ENCODE data around the gene STX1B. TPM values are rescaled to one million over a fixed set of nuclear protein-coding genes. Genes with fewer than 3 reads are reported as not detected.

Gene STX1B
- total RNA-seq, 4 donors from 2014 or later, result 0.84 to 6.1 (median 1.3) TPM

DNA sequence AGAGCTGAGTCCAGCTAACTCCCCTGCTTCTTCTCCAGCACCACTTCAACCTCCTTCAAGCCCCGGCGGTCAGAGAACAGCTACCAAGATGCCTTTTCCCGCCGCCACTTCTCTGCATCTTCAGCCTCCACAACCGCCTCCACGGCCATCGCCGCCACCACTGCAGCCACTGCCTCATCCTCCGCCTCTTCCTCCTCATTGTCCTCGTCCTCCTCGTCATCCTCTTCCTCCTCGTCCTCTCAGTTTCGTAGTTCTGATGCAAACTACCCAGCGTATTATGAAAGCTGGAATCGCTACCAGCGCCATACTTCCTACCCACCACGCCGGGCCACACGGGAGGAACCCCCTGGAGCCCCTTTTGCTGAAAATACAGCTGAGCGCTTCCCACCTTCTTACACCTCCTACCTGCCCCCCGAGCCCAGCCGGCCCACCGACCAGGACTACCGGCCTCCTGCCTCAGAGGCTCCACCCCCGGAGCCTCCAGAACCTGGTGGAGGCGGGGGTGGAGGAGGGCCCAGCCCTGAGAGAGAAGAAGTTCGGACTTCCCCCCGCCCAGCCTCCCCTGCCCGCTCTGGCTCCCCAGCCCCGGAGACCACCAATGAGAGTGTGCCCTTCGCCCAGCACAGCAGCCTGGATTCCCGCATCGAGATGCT lies 45.7 kb downstream of the STX1B start:
- Histone ChIP-seq H3K4me1 (peaks cover 0 to 6% (median 0%) of the 10 kb centered on the region in 4 donors), H3K27me3 (no peaks in the 10 kb centered on the region), H3K9me3 (no peaks in the 10 kb centered on the region), H3K27ac (no peak overlapping the region), H3K4me3 (no peak overlapping the region), H3K36me3 (peaks cover 0 to 100% (median 33%) of the 10 kb centered on the region in 3 donors)
- DNase-seq (ENCODE audit: low spot score in 2 of 2), result no peak
- TF ChIP-seq POLR2A (IDR thresholded peaks at IDR 0.05) (no peak), EP300 (IDR thresholded peaks at IDR 0.05) (no peak)
- TF ChIP-seq, protein P1, sequence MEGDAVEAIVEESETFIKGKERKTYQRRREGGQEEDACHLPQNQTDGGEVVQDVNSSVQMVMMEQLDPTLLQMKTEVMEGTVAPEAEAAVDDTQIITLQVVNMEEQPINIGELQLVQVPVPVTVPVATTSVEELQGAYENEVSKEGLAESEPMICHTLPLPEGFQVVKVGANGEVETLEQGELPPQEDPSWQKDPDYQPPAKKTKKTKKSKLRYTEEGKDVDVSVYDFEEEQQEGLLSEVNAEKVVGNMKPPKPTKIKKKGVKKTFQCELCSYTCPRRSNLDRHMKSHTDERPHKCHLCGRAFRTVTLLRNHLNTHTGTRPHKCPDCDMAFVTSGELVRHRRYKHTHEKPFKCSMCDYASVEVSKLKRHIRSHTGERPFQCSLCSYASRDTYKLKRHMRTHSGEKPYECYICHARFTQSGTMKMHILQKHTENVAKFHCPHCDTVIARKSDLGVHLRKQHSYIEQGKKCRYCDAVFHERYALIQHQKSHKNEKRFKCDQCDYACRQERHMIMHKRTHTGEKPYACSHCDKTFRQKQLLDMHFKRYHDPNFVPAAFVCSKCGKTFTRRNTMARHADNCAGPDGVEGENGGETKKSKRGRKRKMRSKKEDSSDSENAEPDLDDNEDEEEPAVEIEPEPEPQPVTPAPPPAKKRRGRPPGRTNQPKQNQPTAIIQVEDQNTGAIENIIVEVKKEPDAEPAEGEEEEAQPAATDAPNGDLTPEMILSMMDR (IDR thresholded peaks at IDR 0.05), result no peak
- 86 to 93% methylated on average over 28 to 33 of the region's 33 CpGs for WGBS, 2 donors

DNA sequence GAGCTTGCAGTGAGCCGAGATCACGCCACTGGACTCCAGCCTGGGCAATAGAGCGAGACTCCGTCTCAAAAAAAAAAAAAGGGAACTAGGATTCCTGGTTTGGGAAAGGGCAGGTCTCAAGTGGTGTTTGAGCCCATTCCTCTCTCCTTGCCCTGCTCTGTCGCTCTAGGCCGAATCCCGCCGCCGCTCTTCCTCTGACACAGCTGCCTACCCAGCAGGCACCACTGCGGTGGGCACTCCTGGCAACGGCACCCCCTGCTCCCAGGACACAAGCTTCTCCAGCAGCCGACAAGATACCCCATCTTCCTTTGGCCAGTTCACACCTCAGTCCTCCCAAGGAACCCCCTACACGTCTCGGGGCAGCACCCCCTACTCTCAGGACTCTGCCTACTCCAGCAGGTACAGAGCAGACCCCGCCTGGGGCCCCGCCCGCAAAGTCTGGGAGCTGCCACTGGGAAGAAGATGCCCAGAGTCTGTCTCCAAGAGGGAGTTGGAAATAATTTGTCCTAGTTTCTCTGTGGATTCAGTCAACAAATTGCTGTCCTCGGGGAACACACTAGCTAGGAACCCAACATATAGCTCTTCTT lies 46.4 kb downstream of the STX1B start:
- WGBS, 2 donors, result 91 to 92% methylated on average over 18 of the region's 18 CpGs
- no peaks in the 10 kb centered on the region for H3K27me3 ChIP-seq
- peaks cover 0 to 100% (median 33%) of the 10 kb centered on the region in 3 donors for H3K36me3 ChIP-seq
- H3K4me1 ChIP-seq, result peaks cover 0 to 12% (median 3%) of the 10 kb centered on the region in 4 donors
- TF ChIP-seq, protein P1 (IDR thresholded peaks at IDR 0.05), result no peak
- no peak for TF ChIP-seq POLR2A (IDR thresholded peaks at IDR 0.05)
- TF ChIP-seq EP300 (IDR thresholded peaks at IDR 0.05), result no peak
- H3K9me3 ChIP-seq, result no peaks in the 10 kb centered on the region
- no peak for DNase-seq (ENCODE audit: low spot score in 2 of 2)
- no peak overlapping the region for H3K27ac ChIP-seq
- no peak overlapping the region for H3K4me3 ChIP-seq

DNA sequence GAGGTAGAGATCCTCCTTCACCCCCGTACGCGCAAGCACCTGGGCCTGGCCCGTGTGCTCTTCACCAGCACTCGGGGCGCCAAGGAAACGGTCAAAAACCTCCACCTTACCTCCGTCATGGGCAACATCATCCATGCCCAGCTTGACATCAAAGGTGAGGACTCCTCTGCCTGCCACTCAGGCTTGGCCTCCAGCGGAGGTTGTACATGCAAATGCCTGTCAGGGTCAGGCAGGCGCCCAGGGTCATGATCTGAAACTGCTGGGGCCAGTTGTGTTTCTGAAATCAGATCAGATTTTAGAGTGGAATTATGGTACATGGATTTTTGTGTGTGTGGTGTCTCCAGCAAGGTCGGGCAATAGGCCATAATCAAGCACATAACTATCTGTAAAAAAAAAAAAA lies 49.1 kb downstream of the STX1B start:
- 91 to 97% methylated on average over 11 of the region's 11 CpGs for WGBS, 2 donors
- Histone ChIP-seq H3K4me1 (peaks cover 0 to 27% (median 14%) of the 10 kb centered on the region in 4 donors), H3K27ac (no peak overlapping the region), H3K4me3 (no peak overlapping the region), H3K36me3 (peaks cover 0 to 77% (median 33%) of the 10 kb centered on the region in 3 donors), H3K27me3 (no peaks in the 10 kb centered on the region), H3K9me3 (no peaks in the 10 kb centered on the region)
- TF ChIP-seq POLR2A (IDR thresholded peaks at IDR 0.05), result no peak
- TF ChIP-seq EP300 (IDR thresholded peaks at IDR 0.05), result no peak
- no peak for DNase-seq (ENCODE audit: low spot score in 2 of 2)

DNA sequence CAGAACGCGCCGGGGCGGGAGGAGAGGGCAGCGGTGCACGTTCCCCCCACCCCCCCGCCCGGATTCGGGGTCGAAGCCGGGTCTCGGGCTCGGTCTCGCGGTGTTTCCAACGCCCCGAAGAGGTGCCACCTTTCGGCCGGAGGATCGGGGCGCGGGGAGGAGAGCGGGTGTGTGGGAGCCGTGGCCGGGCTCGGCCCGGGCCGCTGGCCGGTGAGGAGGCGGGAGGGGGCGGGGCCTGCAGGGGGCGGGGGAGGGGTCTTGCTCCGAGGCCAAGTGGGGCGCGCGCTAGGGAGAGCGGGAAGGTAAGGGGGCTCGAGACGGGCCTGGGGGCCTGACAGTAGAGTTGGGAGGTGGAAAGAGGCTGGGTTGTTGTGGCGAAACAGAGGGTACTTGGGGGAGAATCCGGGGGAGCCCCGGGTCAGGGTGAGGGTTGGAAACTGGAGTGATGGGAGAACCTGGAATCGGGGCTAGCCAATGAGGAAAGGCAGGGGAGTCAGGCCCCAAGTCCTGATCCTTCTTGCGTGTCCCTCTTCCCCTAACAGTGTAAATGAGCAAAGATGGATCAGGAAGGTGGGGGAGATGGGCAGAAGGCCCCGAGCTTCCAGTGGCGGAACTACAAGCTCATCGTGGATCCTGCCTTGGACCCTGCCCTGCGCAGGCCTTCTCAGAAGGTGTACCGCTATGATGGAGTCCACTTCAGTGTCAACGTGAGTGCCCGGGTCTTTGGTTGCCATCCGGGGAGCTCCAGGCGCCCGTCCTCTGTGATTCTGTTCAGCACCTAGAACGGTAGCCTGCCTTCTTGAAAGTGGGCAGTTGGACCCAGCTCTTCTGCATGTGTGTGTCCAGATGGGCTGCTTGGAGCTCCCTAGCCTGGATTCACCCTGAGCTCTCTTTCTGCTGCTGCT lies 52.0 kb downstream of the STX1B start:
- no peaks in the 10 kb centered on the region for H3K9me3 ChIP-seq
- peaks cover 0 to 36% (median 22%) of the 10 kb centered on the region in 4 donors for H3K4me1 ChIP-seq
- TF ChIP-seq POLR2A (IDR thresholded peaks at IDR 0.05) (no peak), EP300 (IDR thresholded peaks at IDR 0.05) (no peak)
- TF ChIP-seq, protein P1 (IDR thresholded peaks at IDR 0.05), result no peak
- H3K27me3 ChIP-seq, result no peaks in the 10 kb centered on the region
- peaks cover 0 to 47% (median 10%) of the 10 kb centered on the region in 3 donors for H3K36me3 ChIP-seq
- DNase-seq (ENCODE audit: low spot score in 2 of 2), result no peak
- 19 to 25% methylated on average over 29 to 32 of the region's 55 CpGs for WGBS, 2 donors
- H3K4me3 ChIP-seq, result peak overlapping the region; percentile 65 to 97 (median 86)
- H3K27ac ChIP-seq, result peak overlapping the region; percentile 90 to 98 (median 97)

DNA sequence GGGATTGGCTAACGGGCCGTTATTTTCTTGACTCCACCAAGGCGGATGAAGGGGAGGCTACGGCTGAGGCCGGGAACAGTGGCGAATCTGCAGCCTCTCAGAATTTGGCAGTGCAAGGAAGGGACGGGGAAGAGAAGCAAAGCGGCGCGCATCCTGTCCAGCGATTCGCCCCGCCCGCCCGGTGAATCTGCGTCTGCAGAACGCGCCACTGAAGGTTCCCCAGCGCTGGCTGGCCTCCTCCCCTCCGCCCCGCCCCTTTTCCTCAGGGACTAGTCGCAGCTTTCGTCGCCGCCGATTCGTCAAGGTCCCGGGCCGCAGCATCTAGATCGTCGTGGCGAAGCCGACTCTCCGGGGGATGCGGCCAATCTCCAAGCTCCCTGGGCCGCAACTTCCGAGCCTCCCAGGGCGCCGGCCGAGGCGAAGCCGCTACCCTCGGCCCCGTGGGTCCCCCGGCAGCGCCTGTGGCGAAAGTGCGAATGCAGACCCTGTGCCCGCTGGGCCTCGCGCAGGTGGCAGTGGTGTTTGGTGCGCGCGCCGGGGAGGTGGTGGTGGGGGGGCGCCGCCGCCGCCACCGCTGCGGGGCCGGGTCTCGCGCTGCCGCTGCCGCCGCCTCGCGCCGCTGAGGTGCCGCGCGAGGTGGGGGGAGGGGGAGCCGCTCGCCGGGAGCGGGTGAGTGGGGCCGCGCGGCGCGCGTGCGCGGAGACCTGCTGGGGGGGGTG lies 52.8 kb downstream of the STX1B start, which contains the start of gene SETD1A:
Gene SETD1A (plus strand): TSS at position 299 of the 719 bp plus-strand sequence. CDS start 978 bp downstream, outside the sequence.
- whole genome bisulfite sequencing, 2 donors, result 0% methylated on average over 19 to 37 of the region's 85 CpGs

More for the DNA sequence above, 52.8 kb downstream of the STX1B start, which contains the start of gene SETD1A:
- H3K36me3 ChIP-seq, result peaks cover 0 to 39% (median 6%) of the 10 kb centered on the region in 3 donors
- H3K4me1 ChIP-seq, result peaks cover 0 to 44% (median 25%) of the 10 kb centered on the region in 4 donors
- peak; percentile 95 for DNase-seq (ENCODE audit: low spot score in 2 of 2)
- peak within 1 kb of the TSS; percentile 82 to 97 (median 93) for H3K4me3 ChIP-seq
- TF ChIP-seq POLR2A (IDR thresholded peaks at IDR 0.05) (peak in 1 of 2 donors; percentile 58), EP300 (IDR thresholded peaks at IDR 0.05) (peak; percentile 25 to 76)
- TF ChIP-seq, protein P1 (IDR thresholded peaks at IDR 0.05), result peak in 3 of 5 experiments; percentile 4 to 65 (median 48)
- H3K27me3 ChIP-seq, result no peaks in the 10 kb centered on the region
- peak within 1 kb of the TSS; percentile 90 to 98 (median 97) for H3K27ac ChIP-seq
- H3K9me3 ChIP-seq, result no peaks in the 10 kb centered on the region

Data from tibial nerve (tissue), 4 donors.